Stimulated activated CD8-positive, alpha-beta memory T cell treated with anti-CD3 and anti-CD28 coated beads, Interleukin-7, amount 100 ng/mL, for 24 hours (primary cell): ENCODE data around the gene PPIL1.

ENCODE experiments used
- DNase-seq: peaks from one replicate; pipeline ENCODE4 v3.0.0-alpha.2; 2020; ENCODE audit warnings: low read depth

The PPIL1 gene

GRCh38 chr6:36888654-36889481, 14.3 kb upstream of the PPIL1 start:
- no peak for DNase-seq

- no peak for DNase-seq
These were observed 13.6 kb upstream of the PPIL1 start for GRCh38 chr6:36888115-36888643.

GRCh38 chr6:36886950-36887618, 12.5 kb upstream of the PPIL1 start:
- no peak for DNase-seq

- DNase-seq = peak; percentile 94
These were observed 11.1 kb upstream of the PPIL1 start, which contains the start of gene C6orf89 for GRCh38 chr6:36885461-36886401. TSS of gene C6orf89 (plus strand) at chr6:36885952. CDS start at chr6:36899445, 13,493 bp downstream.

GRCh38 chr6:36884610-36885009, 10.0 kb upstream of the PPIL1 start:
- DNase-seq = no peak

GRCh38 chr6:36875250-36875633, 639 bp upstream of the PPIL1 start:
- no peak for DNase-seq

- no peak for DNase-seq
These were observed 776 bp downstream of the PPIL1 start for GRCh38 chr6:36873612-36874442.

- DNase-seq = no peak
These were observed 1.5 kb downstream of the PPIL1 start for GRCh38 chr6:36873115-36873514.

- DNase-seq = no peak
These were observed 2.9 kb downstream of the PPIL1 start for GRCh38 chr6:36871686-36872085.

GRCh38 chr6:36867471-36868224, 7.0 kb downstream of the PPIL1 start:
- DNase-seq = no peak

- no peak for DNase-seq
These were observed 8.8 kb downstream of the PPIL1 start for GRCh38 chr6:36865835-36866234.

- DNase-seq = no peak
These were observed 10.7 kb downstream of the PPIL1 start for GRCh38 chr6:36863670-36864540.

GRCh38 chr6:36862848-36863382, 11.7 kb downstream of the PPIL1 start:
- DNase-seq = no peak

- no peak for DNase-seq
These were observed 12.3 kb downstream of the PPIL1 start for GRCh38 chr6:36862164-36862847.

GRCh38 chr6:36860126-36860525, 14.5 kb downstream of the PPIL1 start:
- DNase-seq = no peak

- DNase-seq = no peak
These were observed 16.1 kb downstream of the PPIL1 start for GRCh38 chr6:36858407-36858981.

GRCh38 chr6:36857325-36857724, 17.3 kb downstream of the PPIL1 start:
- no peak for DNase-seq

- no peak for DNase-seq
These were observed 18.3 kb downstream of the PPIL1 start for GRCh38 chr6:36856277-36856676.
